Mammary epithelial cell (primary cell): ENCODE results near the gene KLHL17.

Experiments used
- EZH2 ChIP-seq: IDR thresholded peaks from 2 replicates; pipeline ENCODE4 v1.6.1; 2012; ENCODE audit warnings: low read length, inconsistent platforms, borderline replicate concordance
- TF ChIP-seq, protein P1 (sequence below), 2 donors: IDR thresholded peaks in 1 of 2; conservative IDR thresholded peaks in 1 of 2; 2 replicates each; pipeline ENCODE4 v1.5.1; 2011 to 2012; ENCODE audit warnings: inconsistent platforms in 2 of 2, low read length in 2 of 2, mild to moderate bottlenecking in 2 of 2, control low read depth in 1 of 2, low read depth in 1 of 2; ENCODE audit not compliant: insufficient read depth in 1 of 2; ENCODE audit errors: extremely low read depth in 1 of 2

GRCh38 chr1:943545-944340, 16.6 kb upstream of the KLHL17 start:
- TF ChIP-seq, protein P1, sequence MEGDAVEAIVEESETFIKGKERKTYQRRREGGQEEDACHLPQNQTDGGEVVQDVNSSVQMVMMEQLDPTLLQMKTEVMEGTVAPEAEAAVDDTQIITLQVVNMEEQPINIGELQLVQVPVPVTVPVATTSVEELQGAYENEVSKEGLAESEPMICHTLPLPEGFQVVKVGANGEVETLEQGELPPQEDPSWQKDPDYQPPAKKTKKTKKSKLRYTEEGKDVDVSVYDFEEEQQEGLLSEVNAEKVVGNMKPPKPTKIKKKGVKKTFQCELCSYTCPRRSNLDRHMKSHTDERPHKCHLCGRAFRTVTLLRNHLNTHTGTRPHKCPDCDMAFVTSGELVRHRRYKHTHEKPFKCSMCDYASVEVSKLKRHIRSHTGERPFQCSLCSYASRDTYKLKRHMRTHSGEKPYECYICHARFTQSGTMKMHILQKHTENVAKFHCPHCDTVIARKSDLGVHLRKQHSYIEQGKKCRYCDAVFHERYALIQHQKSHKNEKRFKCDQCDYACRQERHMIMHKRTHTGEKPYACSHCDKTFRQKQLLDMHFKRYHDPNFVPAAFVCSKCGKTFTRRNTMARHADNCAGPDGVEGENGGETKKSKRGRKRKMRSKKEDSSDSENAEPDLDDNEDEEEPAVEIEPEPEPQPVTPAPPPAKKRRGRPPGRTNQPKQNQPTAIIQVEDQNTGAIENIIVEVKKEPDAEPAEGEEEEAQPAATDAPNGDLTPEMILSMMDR (conservative IDR thresholded peaks at IDR 0.05 in 1 of 2, IDR thresholded peaks at IDR 0.05 in 1 of 2; ENCODE audit: extremely low read depth in 1 of 2, insufficient read depth in 1 of 2, low read depth in 1 of 2, low read length in 2 of 2), result no peak
- TF ChIP-seq EZH2, result no peak
